OCI-LY3 (cell line): ENCODE data around the gene PTPRN2.

ENCODE experiments used
- H2AFZ ChIP-seq: fragments of 200-600, 300-600 bp; shearing (Covaris generic); 2 replicates; pipeline ENCODE4 v1.6.0; 2014; ENCODE audit warnings: antibody characterized with exemption, low read depth, low read length
- H3K27ac ChIP-seq: fragments of 200-600, 300-600 bp; sonication (generic); 2 replicates; pipeline ENCODE4 v1.5.1; 2014; ENCODE audit warnings: mild to moderate bottlenecking, low read length, moderate library complexity, mixed read lengths
- H3K27me3 ChIP-seq: fragments of 200-600, 300-600 bp; sonication (generic); 2 replicates; pipeline ENCODE4 v1.6.1; 2014; ENCODE audit warnings: low read depth, low read length, mixed read lengths
- H3K36me3 ChIP-seq: fragments of 200-600, 300-600 bp; sonication (generic); replicated peaks from 2 replicates; pipeline ENCODE3; 2014; ENCODE audit warnings: low read depth, low read length, mixed read lengths
- H3K4me1 ChIP-seq: fragments of 300-600, 200-600 bp; sonication (generic); 2 replicates; pipeline ENCODE4 v1.6.1; 2014; ENCODE audit warnings: low read length, mixed read lengths
- H3K4me2 ChIP-seq: fragments of 200-600, 300-600 bp; sonication (generic); 2 replicates; pipeline ENCODE4 v1.6.1; 2014; ENCODE audit warnings: low read length, mixed read lengths
- H3K4me3 ChIP-seq: fragments of 300-600, 200-600 bp; sonication (generic); 2 replicates; pipeline ENCODE4 v1.5.1; 2014; ENCODE audit warnings: antibody characterized with exemption, mild to moderate bottlenecking, low read length, moderate library complexity
- H3K79me2 ChIP-seq: fragments of 300-600, 200-600 bp; shearing (Covaris generic); 2 replicates; pipeline ENCODE4 v1.6.1; 2014; ENCODE audit warnings: mild to moderate bottlenecking, low read length, mixed read lengths
- H3K9ac ChIP-seq: fragments of 300-600, 200-600 bp; shearing (Covaris generic); 2 replicates; pipeline ENCODE4 v1.6.0; 2014; ENCODE audit warnings: mild to moderate bottlenecking, low read length, moderate library complexity
- H3K9me3 ChIP-seq: fragments of 200-600, 300-600 bp; shearing (Covaris generic); 2 replicates; pipeline ENCODE4 v1.6.1; 2014; ENCODE audit warnings: low read length, mixed read lengths; ENCODE audit not compliant: insufficient read depth
- H4K20me1 ChIP-seq: fragments of 200-600, 300-600 bp; sonication (generic); 2 replicates; pipeline ENCODE4 v1.6.1; 2016; ENCODE audit warnings: low read length, mixed read lengths; ENCODE audit not compliant: insufficient read depth
- CTCF ChIP-seq: fragments of 200-600, 300-600 bp; sonication (generic); IDR thresholded peaks from 2 replicates; pipeline ENCODE4 v1.5.1; 2014; ENCODE audit warnings: antibody characterized with exemption, low read length, low read depth
- EZH2phosphoT487 ChIP-seq: fragments of 200-600 bp; shearing (Covaris generic); IDR thresholded peaks from 2 replicates; pipeline ENCODE4 v1.6.1; 2018; ENCODE audit warnings: antibody characterized with exemption, mixed run types, low read depth

Gene PTPRN2

GRCh38 chr7:157964521-157964920 lies 623.1 kb downstream of the PTPRN2 start:
- Histone ChIP-seq H3K9me3 (no peaks in the 10 kb centered on the region), H2AFZ (no peak overlapping the region)

GRCh38 chr7:157964016-157964415 lies 623.6 kb downstream of the PTPRN2 start:
- Histone ChIP-seq H3K4me2 (no peak overlapping the region), H3K9ac (no peak overlapping the region), H3K27me3 (no peaks in the 10 kb centered on the region), H3K4me3 (no peak overlapping the region), H3K79me2 (no peaks in the 10 kb centered on the region), H3K27ac (no peak overlapping the region), H2AFZ (no peak overlapping the region), H3K4me1 (no peaks in the 10 kb centered on the region), H4K20me1 (no peaks in the 10 kb centered on the region), H3K9me3 (no peaks in the 10 kb centered on the region), H3K36me3 (no peaks in the 10 kb centered on the region)
- TF ChIP-seq CTCF (no peak), EZH2phosphoT487 (no peak)

More at GRCh38 chr7:157964521-157964920, 623.1 kb downstream of the PTPRN2 start:
- Histone ChIP-seq H3K27me3 (no peaks in the 10 kb centered on the region), H3K36me3 (no peaks in the 10 kb centered on the region), H3K4me2 (no peak overlapping the region), H3K9ac (no peak overlapping the region), H4K20me1 (no peaks in the 10 kb centered on the region), H3K79me2 (no peaks in the 10 kb centered on the region), H3K27ac (no peak overlapping the region), H3K4me3 (no peak overlapping the region), H3K4me1 (no peaks in the 10 kb centered on the region)
- no peak for TF ChIP-seq EZH2phosphoT487
- no peak for TF ChIP-seq CTCF

DNA sequence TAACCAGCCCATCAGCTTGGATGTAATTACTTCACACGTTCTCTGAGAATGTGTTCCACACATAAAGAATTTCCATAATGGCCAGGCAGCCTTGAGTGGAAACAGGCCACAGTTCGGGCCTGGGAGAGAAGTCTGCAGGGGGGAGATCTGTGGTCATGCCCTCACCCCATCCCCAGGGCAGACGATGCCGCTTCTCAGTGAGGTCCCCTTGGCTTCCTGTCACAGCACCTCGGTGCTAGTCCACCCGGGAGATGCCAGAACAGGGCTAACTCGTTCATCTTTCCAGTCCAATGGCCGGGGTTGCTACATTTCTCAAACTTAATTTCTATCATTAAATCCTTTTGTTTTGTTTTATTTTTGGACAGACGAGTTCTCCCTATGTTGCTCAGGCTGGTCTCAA lies 624.1 kb downstream of the PTPRN2 start:
- Histone ChIP-seq H3K4me1 (no peaks in the 10 kb centered on the region), H3K79me2 (no peaks in the 10 kb centered on the region), H3K9ac (no peak overlapping the region), H3K27ac (no peak overlapping the region), H3K4me2 (no peak overlapping the region), H3K4me3 (no peak overlapping the region), H4K20me1 (no peaks in the 10 kb centered on the region), H3K9me3 (no peaks in the 10 kb centered on the region), H3K27me3 (no peaks in the 10 kb centered on the region), H3K36me3 (no peaks in the 10 kb centered on the region), H2AFZ (no peak overlapping the region)
- TF ChIP-seq EZH2phosphoT487 (no peak), CTCF (no peak)

DNA sequence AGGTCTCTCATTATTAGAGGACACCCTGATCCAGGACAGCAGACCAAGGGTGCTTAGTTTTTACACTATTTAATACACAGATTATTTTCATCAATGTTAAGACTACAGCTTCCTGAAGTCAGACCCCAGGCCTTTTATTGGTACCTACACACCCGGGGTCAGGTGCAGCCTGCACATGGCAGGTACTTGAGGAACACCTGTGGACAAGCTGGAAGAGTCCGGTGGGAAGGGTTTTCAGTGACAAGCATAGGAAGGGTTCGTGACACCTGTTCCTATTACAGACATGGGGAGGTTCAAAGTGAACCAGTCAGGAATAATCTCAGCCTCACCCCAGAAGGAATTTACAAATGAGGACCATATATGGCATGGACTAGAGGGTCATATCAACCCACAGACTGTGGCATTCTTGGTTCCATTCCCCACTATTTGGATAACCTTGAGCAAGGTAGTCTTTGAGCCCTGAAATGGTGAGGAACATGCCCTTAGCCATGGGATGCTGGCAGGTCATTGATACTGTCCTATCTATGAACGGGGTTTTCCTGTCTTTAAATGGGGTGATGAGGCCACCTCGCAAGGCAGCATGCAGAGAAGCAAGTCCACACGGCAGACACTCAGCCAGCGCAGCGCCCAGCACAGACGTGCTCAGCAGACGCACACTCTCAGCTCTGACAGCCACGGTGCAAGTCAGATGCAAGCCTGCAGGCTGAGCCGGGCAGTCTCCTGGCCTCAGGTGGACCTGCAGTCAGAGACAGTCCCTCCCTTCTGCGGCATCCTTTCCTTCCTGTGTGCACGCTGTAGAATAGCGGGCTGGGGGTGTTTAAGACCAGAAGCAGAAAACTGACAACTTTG lies 624.9 kb downstream of the PTPRN2 start:
- no peak overlapping the region for H3K27ac ChIP-seq
- H3K9me3 ChIP-seq, result no peaks in the 10 kb centered on the region; the same call in 1 of the 2 replicates
- no peak overlapping the region for H3K4me2 ChIP-seq
- H2AFZ ChIP-seq, result no peak overlapping the region
- no peaks in the 10 kb centered on the region for H4K20me1 ChIP-seq
- no peak overlapping the region for H3K4me3 ChIP-seq
- no peaks in the 10 kb centered on the region for H3K36me3 ChIP-seq
- no peak overlapping the region for H3K9ac ChIP-seq
- no peaks in the 10 kb centered on the region for H3K4me1 ChIP-seq
- no peak for TF ChIP-seq CTCF
- TF ChIP-seq EZH2phosphoT487, result no peak
- H3K79me2 ChIP-seq, result no peaks in the 10 kb centered on the region
- no peaks in the 10 kb centered on the region for H3K27me3 ChIP-seq
